Stimulated activated naive CD8-positive, alpha-beta T cell treated with anti-CD3 and anti-CD28 coated beads, Interleukin-15, amount 100 ng/mL, for 72 hours (primary cell): ENCODE results near the gene RALY.

ENCODE experiments used
- ATAC-seq: fragments of 150-1000 bp; cut with Tn5 transposase; 2 replicates; pipeline ENCODE4 v1.10.0; 2021; ENCODE audit warnings: mild to moderate bottlenecking, moderate library complexity
- DNase-seq, 2 donors: peaks; one replicate each; pipeline ENCODE4 v3.0.0; 2021 to 2022
- H3K27ac Mint-ChIP-seq, 2 donors: one replicate each; pipeline ENCODE4 v1.8.0; 2022; ENCODE audit warnings: mild to moderate bottlenecking in 2 of 2, mixed read lengths in 2 of 2, moderate library complexity in 2 of 2
- H3K27me3 Mint-ChIP-seq: one replicate; pipeline ENCODE4 v1.8.0; 2022; ENCODE audit warnings: mixed read lengths
- H3K4me1 Mint-ChIP-seq: one replicate; pipeline ENCODE4 v1.8.0; 2022; ENCODE audit warnings: mild to moderate bottlenecking, mixed read lengths
- H3K4me3 Mint-ChIP-seq, 2 donors: one replicate each; pipeline ENCODE4 v1.8.0; 2022; ENCODE audit warnings: mild to moderate bottlenecking in 2 of 2, mixed read lengths in 2 of 2, moderate library complexity in 1 of 2
- H3K9me3 Mint-ChIP-seq, 2 donors: one replicate each; pipeline ENCODE4 v1.8.0; 2022; ENCODE audit warnings: mixed read lengths in 2 of 2

The RALY gene

GRCh38 chr20:34045930-34046725 is 52.4 kb downstream of the RALY start:
- no peak overlapping the region for H3K4me3 Mint-ChIP-seq
- H3K9me3 Mint-ChIP-seq: no peaks in the 10 kb centered on the region
- peaks cover 75% of the 10 kb centered on the region for H3K4me1 Mint-ChIP-seq
- no peak overlapping the region for H3K27ac Mint-ChIP-seq
- H3K27me3 Mint-ChIP-seq: no peaks in the 10 kb centered on the region
- ATAC-seq (no peak), DNase-seq (no peak)

GRCh38 chr20:34047010-34047687 is 53.4 kb downstream of the RALY start:
- H3K27me3 Mint-ChIP-seq: no peaks in the 10 kb centered on the region
- no peak overlapping the region for H3K4me3 Mint-ChIP-seq
- no peaks in the 10 kb centered on the region for H3K9me3 Mint-ChIP-seq
- no peak for DNase-seq
- peak overlapping the region in 1 of 2 donors; percentile 12 for H3K27ac Mint-ChIP-seq
- no peak for ATAC-seq
- H3K4me1 Mint-ChIP-seq: peaks cover 71% of the 10 kb centered on the region

DNA sequence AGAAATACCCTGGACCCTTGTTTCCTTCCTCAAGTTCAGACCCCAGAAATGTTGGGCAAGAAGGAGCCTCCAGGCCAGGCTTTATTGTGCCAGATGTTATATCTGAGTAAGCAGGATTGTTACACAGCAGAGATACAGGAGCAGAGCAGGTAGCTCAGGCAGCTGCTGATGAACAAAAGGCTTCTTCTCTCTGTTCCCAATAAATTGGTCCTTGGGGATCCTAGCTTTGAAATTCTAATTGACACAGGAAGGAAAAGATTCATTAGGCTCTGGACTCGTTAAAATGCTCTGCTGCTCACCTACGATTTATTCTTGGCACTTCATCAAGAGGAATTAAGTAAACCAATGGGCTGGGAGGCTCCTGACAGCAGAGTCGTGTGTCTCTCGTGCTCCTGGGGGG is 54.2 kb downstream of the RALY start:
- no peaks in the 10 kb centered on the region for H3K9me3 Mint-ChIP-seq
- no peak overlapping the region for H3K4me3 Mint-ChIP-seq
- DNase-seq: no peak
- H3K27ac Mint-ChIP-seq: peak overlapping the region in 1 of 2 donors; percentile 48
- peaks cover 70% of the 10 kb centered on the region for H3K4me1 Mint-ChIP-seq
- no peaks in the 10 kb centered on the region for H3K27me3 Mint-ChIP-seq
- ATAC-seq: no peak

DNA sequence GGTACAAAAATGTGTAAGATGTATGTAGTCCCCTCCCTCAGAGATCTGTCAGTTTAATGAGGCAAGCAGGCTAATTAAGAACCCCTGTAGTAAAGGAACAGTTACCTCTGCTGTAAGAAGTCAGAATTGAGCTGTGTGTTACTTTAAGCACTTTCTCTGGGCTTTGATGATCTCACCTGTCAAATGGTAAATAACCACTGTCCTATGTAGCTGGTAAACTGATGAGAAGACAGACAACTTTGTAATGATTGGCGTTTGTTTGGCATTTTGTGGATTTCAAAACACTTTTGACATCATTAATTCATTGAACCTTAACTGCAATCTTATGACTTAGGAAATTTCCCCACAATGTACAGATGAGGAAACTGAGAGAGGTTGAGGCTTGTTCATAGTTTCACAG is 55.7 kb downstream of the RALY start:
- Mint-ChIP-seq H3K9me3 (no peaks in the 10 kb centered on the region), H3K27ac (peak overlapping the region in 1 of 2 donors; percentile 22), H3K27me3 (no peaks in the 10 kb centered on the region), H3K4me3 (no peak overlapping the region), H3K4me1 (peaks cover 67% of the 10 kb centered on the region)
- DNase-seq (no peak), ATAC-seq (no peak)

DNA sequence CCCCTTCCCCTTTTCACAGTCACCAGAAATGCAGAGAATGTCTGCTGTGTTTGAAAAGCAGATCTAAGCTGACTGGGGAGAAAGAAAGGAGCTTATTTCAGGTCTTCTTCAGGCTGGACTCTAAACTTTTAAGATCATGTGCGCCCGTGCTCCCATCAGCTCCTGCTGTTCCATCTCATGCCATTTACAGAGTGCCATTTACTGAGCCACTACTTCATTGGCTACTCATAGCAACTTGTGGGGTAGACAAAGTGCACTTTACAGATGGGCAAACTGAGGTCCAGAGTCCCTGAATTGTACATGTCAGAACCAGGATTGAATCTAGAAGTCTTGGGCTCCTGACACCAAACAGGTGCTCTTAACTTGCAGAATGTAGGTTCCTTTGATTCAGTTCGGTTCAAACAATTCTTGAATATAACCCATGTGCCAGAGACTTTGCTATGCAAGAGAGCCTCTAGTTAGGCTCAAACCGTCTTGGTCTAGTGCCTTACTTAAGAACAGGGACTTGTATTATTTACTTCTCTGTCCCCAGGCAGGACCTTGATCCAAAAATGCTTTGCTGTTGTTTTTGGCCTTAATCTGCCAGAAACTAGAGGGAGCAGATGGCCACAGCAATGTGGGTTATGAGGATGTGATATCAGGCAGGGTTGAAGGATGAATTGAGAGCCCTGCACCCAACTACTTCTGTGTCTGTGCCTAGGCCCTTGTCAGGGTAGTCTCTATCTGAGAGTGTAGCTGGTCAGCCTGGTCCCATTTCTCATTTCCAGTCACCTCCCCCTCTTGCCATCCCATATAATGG is 56.4 kb downstream of the RALY start:
- ATAC-seq: no peak
- Mint-ChIP-seq H3K27ac (peak overlapping the region in 1 of 2 donors; percentile 22), H3K9me3 (no peaks in the 10 kb centered on the region), H3K4me1 (peaks cover 74% of the 10 kb centered on the region), H3K27me3 (no peaks in the 10 kb centered on the region), H3K4me3 (no peak overlapping the region)
- DNase-seq: no peak

DNA sequence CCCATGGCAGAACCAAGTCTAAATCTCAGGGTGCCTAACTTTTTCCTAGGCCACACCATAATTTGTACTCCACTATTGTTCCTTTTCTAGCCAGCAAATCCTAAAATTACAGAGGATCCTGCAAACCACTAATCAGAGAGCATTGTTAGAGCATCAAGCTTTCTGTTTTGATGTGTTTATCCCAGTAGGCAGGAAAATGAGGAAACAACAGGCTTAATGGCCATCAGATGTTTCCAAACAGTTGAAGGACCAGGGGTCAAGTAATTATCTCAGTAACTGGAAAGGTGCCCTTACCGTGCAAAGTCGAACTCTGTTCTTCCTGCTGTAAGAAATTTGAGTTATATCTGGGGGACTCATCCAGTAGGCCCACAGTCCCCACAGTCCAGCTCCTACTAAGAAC is 58.7 kb downstream of the RALY start:
- Mint-ChIP-seq H3K4me1 (peaks cover 76% of the 10 kb centered on the region), H3K27me3 (no peaks in the 10 kb centered on the region), H3K4me3 (no peak overlapping the region), H3K27ac (no peak overlapping the region), H3K9me3 (no peaks in the 10 kb centered on the region)
- no peak for DNase-seq
- ATAC-seq: no peak

GRCh38 chr20:34055290-34055689 is 61.6 kb downstream of the RALY start:
- Mint-ChIP-seq H3K4me1 (peaks cover 76% of the 10 kb centered on the region), H3K4me3 (no peak overlapping the region), H3K27ac (no peak overlapping the region), H3K9me3 (no peaks in the 10 kb centered on the region), H3K27me3 (no peaks in the 10 kb centered on the region)
- no peak for ATAC-seq
- DNase-seq: no peak

- Mint-ChIP-seq H3K27me3 (no peaks in the 10 kb centered on the region), H3K4me1 (peaks cover 88% of the 10 kb centered on the region), H3K27ac (no peak overlapping the region), H3K9me3 (no peaks in the 10 kb centered on the region), H3K4me3 (no peak overlapping the region)
- DNase-seq: no peak
- peak; percentile 89 for ATAC-seq
Measured at GRCh38 chr20:34058831-34059230, 65.1 kb downstream of the RALY start.

GRCh38 chr20:34060970-34061369 is 67.3 kb downstream of the RALY start:
- no peak for ATAC-seq
- H3K27me3 Mint-ChIP-seq: no peaks in the 10 kb centered on the region
- peaks cover 75% of the 10 kb centered on the region for H3K4me1 Mint-ChIP-seq
- no peak overlapping the region for H3K4me3 Mint-ChIP-seq
- H3K27ac Mint-ChIP-seq: peak overlapping the region in 1 of 2 donors; percentile 55
- DNase-seq: no peak
- H3K9me3 Mint-ChIP-seq: no peaks in the 10 kb centered on the region

DNA sequence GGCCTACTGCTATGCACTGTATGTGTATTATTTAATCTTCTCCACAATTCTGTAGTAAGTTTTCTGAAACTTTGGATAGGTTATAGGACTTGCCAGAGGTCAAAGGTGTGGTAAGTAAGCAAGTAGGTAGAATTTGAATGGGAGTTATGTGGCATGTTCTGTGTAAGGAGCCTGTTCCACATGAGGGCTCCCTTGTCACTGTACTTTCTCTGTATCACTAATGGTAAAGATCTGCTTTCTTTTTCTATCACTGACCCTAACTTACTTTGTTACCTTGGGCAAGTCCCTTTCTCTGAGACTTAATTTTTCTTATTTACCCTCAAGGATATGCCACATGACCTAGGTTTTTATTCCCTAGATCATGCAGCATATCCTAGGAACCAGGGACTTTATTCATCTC is 68.0 kb downstream of the RALY start:
- H3K4me1 Mint-ChIP-seq: peaks cover 68% of the 10 kb centered on the region
- no peaks in the 10 kb centered on the region for H3K27me3 Mint-ChIP-seq
- ATAC-seq (no peak), DNase-seq (no peak)
- peak overlapping the region in 1 of 2 donors; percentile 26 for H3K27ac Mint-ChIP-seq
- H3K9me3 Mint-ChIP-seq: no peaks in the 10 kb centered on the region
- no peak overlapping the region for H3K4me3 Mint-ChIP-seq

DNA sequence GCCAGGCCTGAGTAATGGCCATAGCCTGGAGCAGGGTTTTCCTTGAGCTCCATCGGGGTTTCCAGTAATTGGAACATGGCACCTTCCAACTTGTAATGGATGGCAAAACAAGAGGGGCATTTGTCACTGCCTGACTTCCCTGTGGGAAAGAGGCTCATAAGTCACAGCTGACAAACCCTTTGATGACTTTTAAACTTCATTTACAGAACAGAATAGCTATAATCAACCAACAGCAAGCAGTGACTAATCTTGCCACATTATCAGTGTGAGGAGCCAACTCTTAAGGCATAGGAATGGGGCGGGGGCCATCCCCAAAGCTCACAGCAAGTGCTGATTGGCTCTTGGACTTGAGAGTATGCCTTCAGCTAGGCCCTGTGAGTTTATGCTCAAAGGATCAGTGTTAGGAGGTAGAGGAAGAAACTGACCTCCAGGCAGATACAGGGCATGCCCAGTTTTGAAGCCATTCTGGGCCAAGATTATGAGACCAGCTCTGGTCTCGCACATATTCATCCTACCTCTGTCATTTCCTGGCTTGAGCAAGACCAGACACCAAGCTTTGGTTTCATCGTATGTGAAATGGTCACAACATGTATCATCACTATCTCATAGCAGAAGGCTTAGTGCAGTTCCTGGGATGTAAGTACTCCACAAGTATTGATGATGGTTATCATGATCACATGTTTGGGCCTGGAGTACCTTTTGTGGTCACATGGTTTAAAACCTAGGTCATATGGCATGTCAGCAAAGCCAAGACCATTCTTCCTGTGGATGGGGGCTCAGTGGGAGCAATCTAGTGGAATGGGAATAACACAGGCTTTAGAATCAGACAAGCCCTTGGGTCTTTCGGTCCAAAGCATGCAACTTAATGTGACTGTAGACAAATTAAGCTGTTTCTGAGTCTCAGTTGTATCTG is 69.1 kb downstream of the RALY start:
- Mint-ChIP-seq H3K4me1 (peaks cover 65% of the 10 kb centered on the region), H3K9me3 (no peaks in the 10 kb centered on the region), H3K27ac (peak overlapping the region in 1 of 2 donors; percentile 27), H3K27me3 (no peaks in the 10 kb centered on the region), H3K4me3 (no peak overlapping the region)
- no peak for DNase-seq
- ATAC-seq: peak; percentile 54

DNA sequence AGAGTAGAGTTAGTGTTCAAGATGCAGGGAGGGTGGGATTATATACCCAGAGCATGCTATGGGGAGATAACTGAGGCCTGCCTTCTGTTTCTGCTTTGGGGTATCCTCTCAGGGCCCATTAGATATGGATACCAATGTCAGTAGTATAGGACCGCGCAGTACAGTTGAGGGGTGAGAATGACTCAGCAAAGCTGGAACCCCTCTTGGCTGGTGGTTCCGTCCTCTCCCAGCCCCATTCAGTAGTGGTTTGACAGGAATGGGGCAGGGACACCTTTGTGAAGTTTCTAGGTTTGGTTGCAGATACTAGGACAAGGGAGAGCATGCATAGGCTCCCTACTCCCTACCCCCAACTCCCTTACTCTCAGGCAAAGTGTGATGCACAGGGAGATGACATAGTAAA is 70.6 kb downstream of the RALY start:
- Mint-ChIP-seq H3K27ac (no peak overlapping the region), H3K9me3 (no peaks in the 10 kb centered on the region), H3K4me3 (no peak overlapping the region), H3K27me3 (no peaks in the 10 kb centered on the region), H3K4me1 (peaks cover 64% of the 10 kb centered on the region)
- no peak for DNase-seq
- no peak for ATAC-seq

DNA sequence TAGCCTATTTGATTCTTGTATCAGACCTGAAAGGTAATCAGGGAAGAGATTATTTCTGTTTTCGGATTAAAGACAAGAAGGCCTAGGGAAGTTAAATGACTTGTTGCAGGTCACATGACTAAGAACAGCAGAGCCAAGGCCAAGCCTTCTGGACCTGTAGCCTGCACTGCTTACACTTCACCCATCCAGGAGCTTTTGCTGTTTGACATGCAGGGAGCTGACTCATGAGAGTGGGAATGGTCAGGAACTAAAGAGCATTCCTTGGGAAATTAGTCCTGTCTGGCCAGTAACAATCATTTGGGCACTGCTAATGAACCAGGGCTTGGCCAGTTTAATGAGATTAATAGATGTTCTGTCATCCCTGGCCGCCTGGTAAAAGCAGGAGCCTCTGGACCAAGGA is 71.5 kb downstream of the RALY start:
- Mint-ChIP-seq H3K9me3 (no peaks in the 10 kb centered on the region), H3K4me3 (no peak overlapping the region), H3K4me1 (peaks cover 63% of the 10 kb centered on the region), H3K27me3 (no peaks in the 10 kb centered on the region), H3K27ac (no peak overlapping the region)
- ATAC-seq (no peak), DNase-seq (no peak)

DNA sequence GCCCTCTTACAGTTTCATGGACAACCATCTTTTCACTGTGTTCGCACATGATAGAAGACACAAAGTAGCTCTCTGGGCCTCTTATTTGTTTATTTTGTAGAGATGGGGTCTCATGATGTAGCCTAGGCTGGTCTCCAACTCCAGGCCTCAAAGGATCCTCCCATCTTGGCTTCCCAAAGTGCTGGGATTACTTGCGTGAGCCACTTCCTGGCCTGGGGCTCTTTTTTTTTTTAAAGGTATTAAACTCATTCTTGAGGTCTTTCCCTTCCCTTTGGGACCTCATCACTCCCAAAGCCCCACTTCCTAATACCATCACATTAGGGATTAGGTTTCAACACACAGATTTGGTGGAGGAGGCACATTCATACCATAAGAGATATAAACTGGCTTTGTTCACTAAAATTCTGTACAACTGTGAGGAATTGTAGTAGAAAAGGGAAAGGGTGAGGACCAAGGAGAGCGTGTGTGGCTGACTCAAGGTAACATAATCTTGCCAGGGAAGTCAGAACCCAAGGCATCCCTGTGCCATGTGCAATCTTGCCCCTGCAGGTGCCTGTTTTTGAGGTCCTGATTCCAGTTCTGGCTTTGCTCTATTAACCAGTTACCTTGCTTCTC is 72.9 kb downstream of the RALY start:
- ATAC-seq (no peak), DNase-seq (no peak)
- no peaks in the 10 kb centered on the region for H3K9me3 Mint-ChIP-seq
- H3K27ac Mint-ChIP-seq: peak overlapping the region; percentile 29 to 50
- H3K4me1 Mint-ChIP-seq: peaks cover 52% of the 10 kb centered on the region
- H3K27me3 Mint-ChIP-seq: no peaks in the 10 kb centered on the region
- H3K4me3 Mint-ChIP-seq: no peak overlapping the region

GRCh38 chr20:34068001-34068400 is 74.3 kb downstream of the RALY start:
- DNase-seq: no peak
- no peaks in the 10 kb centered on the region for H3K9me3 Mint-ChIP-seq
- peak overlapping the region; percentile 23 to 60 for H3K27ac Mint-ChIP-seq
- ATAC-seq: no peak
- no peak overlapping the region for H3K4me3 Mint-ChIP-seq
- no peaks in the 10 kb centered on the region for H3K27me3 Mint-ChIP-seq
- H3K4me1 Mint-ChIP-seq: peaks cover 39% of the 10 kb centered on the region
